C4-2B (cell line): Measurements from ENCODE around the gene PEAK3.

Experiments used
- CTCF ChIP-seq: fragments of 450-650 bp; conservative IDR thresholded peaks from 2 replicates; pipeline ENCODE4 v1.5.1; 2017; ENCODE audit warnings: mild to moderate bottlenecking
- ZFX ChIP-seq: fragments of 450-650 bp; IDR thresholded peaks from 2 replicates; pipeline ENCODE4 v1.6.1; 2017

DNA sequence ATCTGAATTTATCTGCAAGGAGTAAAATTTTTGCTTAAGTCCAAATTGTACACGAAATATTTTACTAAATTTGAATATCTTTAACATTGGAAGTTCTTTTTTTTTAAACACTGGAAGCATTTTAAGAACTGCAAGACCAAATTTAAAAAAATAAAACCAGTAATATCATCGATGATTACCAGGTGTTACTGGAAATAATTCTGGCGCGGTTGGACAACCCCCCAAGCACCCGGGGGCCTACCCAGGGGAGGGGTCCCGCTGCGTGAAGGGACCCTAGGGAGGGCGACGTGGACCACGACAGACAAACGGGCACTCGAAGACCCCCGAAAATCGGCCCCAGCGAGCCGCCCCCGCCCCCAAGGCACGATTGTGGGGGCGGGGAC lies 13.1 kb downstream of the PEAK3 start:
- no peak for TF ChIP-seq CTCF
- TF ChIP-seq ZFX = no peak
